Nephron (organoid): ENCODE measurements around the gene CUL1.
"Not testable (repeated sequence)": the region's sequence is repeated elsewhere in the genome, so short reads cannot be mapped to it uniquely, and the experiment has no call there.

ENCODE experiments used
- H3K27ac Mint-ChIP-seq, 3 experiments: 2 replicates each; pipeline ENCODE4 v1.8.0; 2020; ENCODE audit warnings: mixed read lengths in 3 of 3, mild to moderate bottlenecking in 2 of 3, moderate library complexity in 1 of 3
- H3K27me3 Mint-ChIP-seq: 2 replicates; pipeline ENCODE4 v1.8.0; 2021; ENCODE audit warnings: low read depth, mild to moderate bottlenecking, moderate library complexity, mixed read lengths
- H3K36me3 Mint-ChIP-seq: 2 replicates; pipeline ENCODE4 v1.8.0; 2020; ENCODE audit warnings: low read depth, mixed read lengths
- H3K4me1 Mint-ChIP-seq: 2 replicates; pipeline ENCODE4 v1.8.0; 2020; ENCODE audit warnings: mixed read lengths
- H3K4me3 Mint-ChIP-seq, 3 experiments: 2 replicates each; pipeline ENCODE4 v1.8.0; 2020; ENCODE audit warnings: mild to moderate bottlenecking in 3 of 3, mixed read lengths in 3 of 3, moderate library complexity in 2 of 3
- H3K9me3 Mint-ChIP-seq: 2 replicates; pipeline ENCODE4 v1.8.0; 2020; ENCODE audit warnings: mixed read lengths
- CTCF ChIP-seq, 3 experiments: fragments of 200-600 bp; sonication (generic); IDR thresholded peaks; one replicate each; pipeline ENCODE4 v1.5.0; 2021; ENCODE audit warnings: antibody characterized with exemption in 3 of 3; ENCODE audit not compliant: unreplicated experiment in 3 of 3

The CUL1 gene

DNA sequence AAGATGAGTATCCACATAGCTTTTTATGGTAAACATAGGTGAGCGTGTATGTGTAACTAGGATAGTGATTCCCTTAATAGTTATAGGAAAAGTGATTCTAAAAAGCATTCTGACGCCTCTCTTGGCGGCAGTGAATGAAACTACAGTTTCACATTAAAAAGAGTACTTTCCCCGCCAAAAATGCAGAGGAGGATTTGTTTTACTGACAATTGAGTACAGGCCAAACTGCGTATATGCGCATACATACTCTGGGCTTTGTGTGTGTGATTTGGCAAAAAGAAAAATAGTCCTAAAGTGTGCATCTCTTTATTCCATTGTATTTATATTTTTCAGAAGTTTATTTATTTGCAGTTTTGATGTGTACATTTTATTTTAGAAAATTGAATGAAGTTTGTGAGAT, 10.3 kb downstream of the CUL1 start:
- H3K4me3 Mint-ChIP-seq, result no peak overlapping the region
- no peak for TF ChIP-seq CTCF (IDR thresholded peaks at IDR 0.05; ENCODE audit: unreplicated experiment in 3 of 3)
- peaks cover 50% of the 10 kb centered on the region for H3K4me1 Mint-ChIP-seq
- H3K27me3 Mint-ChIP-seq, result no peaks in the 10 kb centered on the region
- H3K27ac Mint-ChIP-seq, result no peak overlapping the region
- H3K9me3 Mint-ChIP-seq, result no peaks in the 10 kb centered on the region
- no peaks in the 10 kb centered on the region for H3K36me3 Mint-ChIP-seq

GRCh38 chr7:148710426-148710825, 11.7 kb downstream of the CUL1 start:
- not testable (repeated sequence) for H3K27ac Mint-ChIP-seq, H3K27me3 Mint-ChIP-seq, H3K4me3 Mint-ChIP-seq, H3K9me3 Mint-ChIP-seq
- Mint-ChIP-seq H3K4me1 (peaks cover 40% of the 10 kb centered on the region), H3K36me3 (peaks cover 11% of the 10 kb centered on the region)

GRCh38 chr7:148711191-148712102, 12.7 kb downstream of the CUL1 start:
- no peak for TF ChIP-seq CTCF (IDR thresholded peaks at IDR 0.05; ENCODE audit: unreplicated experiment in 3 of 3)
- H3K4me1 Mint-ChIP-seq, result peaks cover 33% of the 10 kb centered on the region
- H3K27ac Mint-ChIP-seq, result no peak overlapping the region
- H3K9me3 Mint-ChIP-seq, result peaks cover 1% of the 10 kb centered on the region
- peaks cover 18% of the 10 kb centered on the region for H3K36me3 Mint-ChIP-seq
- H3K27me3 Mint-ChIP-seq, result no peaks in the 10 kb centered on the region
- no peak overlapping the region for H3K4me3 Mint-ChIP-seq

- peaks cover 33% of the 10 kb centered on the region for H3K4me1 Mint-ChIP-seq
- peak overlapping the region in 2 of 3 experiments; percentile 15 to 30 for H3K27ac Mint-ChIP-seq
These were observed 14.1 kb downstream of the CUL1 start for GRCh38 chr7:148712678-148713329.

GRCh38 chr7:148714498-148714897, 15.8 kb downstream of the CUL1 start:
- Mint-ChIP-seq H3K36me3 (peaks cover 26% of the 10 kb centered on the region), H3K4me3 (no peak overlapping the region), H3K4me1 (peaks cover 27% of the 10 kb centered on the region), H3K27me3 (no peaks in the 10 kb centered on the region), H3K9me3 (peaks cover 5% of the 10 kb centered on the region), H3K27ac (no peak overlapping the region)
- no peak for TF ChIP-seq CTCF (IDR thresholded peaks at IDR 0.05; ENCODE audit: unreplicated experiment in 3 of 3)

More at GRCh38 chr7:148712678-148713329, 14.1 kb downstream of the CUL1 start:
- no peak for TF ChIP-seq CTCF (IDR thresholded peaks at IDR 0.05; ENCODE audit: unreplicated experiment in 3 of 3)
- H3K36me3 Mint-ChIP-seq, result peaks cover 25% of the 10 kb centered on the region
- no peak overlapping the region for H3K4me3 Mint-ChIP-seq
- H3K9me3 Mint-ChIP-seq, result peaks cover 5% of the 10 kb centered on the region
- no peaks in the 10 kb centered on the region for H3K27me3 Mint-ChIP-seq

- TF ChIP-seq CTCF (IDR thresholded peaks at IDR 0.05; ENCODE audit: unreplicated experiment in 3 of 3), result no peak
- no peaks in the 10 kb centered on the region for H3K27me3 Mint-ChIP-seq
- peaks cover 5% of the 10 kb centered on the region for H3K9me3 Mint-ChIP-seq
- no peak overlapping the region for H3K4me3 Mint-ChIP-seq
- H3K27ac Mint-ChIP-seq, result no peak overlapping the region
- H3K36me3 Mint-ChIP-seq, result peaks cover 26% of the 10 kb centered on the region
- H3K4me1 Mint-ChIP-seq, result peaks cover 29% of the 10 kb centered on the region
These were observed 16.3 kb downstream of the CUL1 start for GRCh38 chr7:148715027-148715426.
